Measurements from ENCODE around the gene MRPL45.
A peak's percentile ranks its signal among the peaks of the same experiment; 100 is the strongest.

Gene MRPL45

DNA sequence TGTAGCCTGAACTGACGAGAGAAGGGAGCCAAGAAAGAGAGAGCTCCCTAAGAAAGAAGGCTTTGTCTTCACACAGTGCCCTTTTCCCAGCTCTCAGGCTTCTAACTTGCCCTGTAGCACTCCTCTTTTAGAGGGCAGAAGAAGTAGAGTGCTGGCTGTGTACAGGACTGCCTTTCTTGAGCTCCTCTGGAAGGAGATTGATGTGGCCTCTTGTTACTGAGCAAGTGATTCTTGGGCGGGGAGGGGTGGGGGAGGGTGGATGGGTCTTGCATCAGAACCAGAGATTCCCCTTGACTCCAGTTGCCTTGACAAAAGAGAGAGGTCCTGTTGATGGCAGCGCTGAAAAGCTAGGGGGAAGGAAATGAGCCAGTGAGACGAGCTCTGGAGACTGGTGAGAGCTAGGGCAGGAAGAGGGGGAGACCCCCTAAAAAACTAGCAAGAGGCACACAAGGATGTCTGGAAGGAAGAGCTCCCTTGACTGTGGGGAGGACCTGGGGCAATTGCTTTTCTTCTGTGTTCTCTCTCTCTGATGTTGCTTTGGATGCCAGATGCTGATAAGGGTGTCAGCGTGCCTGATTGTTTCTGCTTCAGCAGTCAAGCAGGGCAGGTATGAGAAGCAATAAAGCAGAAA, 28.4 kb downstream of the MRPL45 start:
- DNase-seq (ENCODE audit: low spot score): peak; percentile 64

DNA sequence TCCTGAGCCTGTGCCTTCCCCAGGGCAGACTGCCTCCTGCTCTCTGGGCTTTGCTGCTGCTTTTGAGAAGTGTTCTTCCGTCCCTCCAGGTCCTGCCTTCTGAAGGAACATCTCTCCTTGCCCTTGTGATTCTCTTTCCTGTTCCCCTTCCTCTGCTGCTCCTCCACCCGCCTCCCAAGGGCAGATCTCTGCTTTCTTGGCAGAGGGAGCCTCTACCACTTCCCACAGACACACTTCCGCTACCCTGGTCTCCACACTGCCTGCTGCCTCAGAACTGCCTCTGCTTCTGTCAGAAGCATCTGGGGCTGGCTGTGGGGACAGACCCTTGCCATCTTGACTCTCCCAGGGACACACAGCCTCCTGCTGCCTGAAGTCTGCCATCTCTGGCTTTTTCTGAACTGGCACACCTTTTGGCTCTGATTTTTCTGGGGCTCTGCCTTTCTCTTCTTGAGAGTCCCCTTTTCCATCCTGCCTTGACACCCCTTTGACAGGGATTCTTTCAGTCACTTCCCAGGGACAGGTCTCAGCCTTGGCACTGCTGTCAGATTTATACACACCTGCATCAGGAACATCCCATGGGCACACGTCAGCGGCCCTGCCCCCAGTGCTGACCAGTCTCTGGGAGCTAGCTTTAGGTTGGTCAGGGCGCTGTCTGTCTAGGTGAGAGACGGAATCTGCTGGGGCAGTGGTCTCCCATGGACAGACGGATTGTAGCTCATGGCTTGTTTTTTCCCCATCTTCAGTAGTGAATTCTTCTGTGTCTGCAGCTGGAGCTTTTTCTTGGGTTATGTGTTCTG, 30.2 kb downstream of the MRPL45 start:
- DNase-seq (ENCODE audit: low spot score): no peak

DNA sequence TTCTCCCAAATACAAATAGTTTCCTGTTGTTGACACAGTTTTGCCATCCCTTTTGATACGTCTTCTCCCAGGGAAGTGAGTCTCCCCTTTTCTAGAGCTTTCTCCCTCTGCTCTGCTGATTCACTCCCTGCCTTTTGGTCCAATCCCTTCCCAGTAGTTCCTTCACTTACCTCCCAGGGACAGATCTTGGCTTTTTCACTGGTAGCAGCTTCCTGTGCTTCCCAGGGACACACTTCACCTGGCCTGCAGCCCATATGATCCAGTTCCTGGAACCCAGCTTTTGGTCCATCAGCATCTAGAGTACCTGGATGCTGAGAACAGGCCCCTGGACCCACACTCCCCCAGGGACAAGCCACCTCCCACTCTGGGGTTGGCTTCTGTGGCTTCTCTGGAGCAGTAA, 31.0 kb downstream of the MRPL45 start:
- no peak for DNase-seq (ENCODE audit: low spot score)

DNA sequence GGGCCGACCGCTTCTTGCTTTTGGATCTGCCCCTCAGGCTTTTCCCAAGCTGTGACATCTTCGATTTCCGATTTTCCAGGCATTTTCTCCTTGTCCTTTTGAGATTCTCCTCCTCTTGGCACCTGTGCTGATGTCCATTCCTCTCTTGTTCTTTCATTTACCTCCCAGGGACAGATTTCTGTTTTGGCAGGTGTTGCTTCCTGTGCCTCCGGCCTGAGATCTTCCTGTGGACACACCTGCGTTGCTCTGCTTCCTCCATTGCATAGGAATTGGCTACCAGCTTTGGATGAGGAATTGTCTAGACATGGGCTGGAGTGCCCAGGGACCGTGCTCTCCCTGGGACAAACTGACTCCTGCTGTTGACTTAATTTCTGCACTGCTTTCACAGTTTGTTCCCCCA, 31.7 kb downstream of the MRPL45 start:
- no peak for DNase-seq (ENCODE audit: low spot score)

DNA sequence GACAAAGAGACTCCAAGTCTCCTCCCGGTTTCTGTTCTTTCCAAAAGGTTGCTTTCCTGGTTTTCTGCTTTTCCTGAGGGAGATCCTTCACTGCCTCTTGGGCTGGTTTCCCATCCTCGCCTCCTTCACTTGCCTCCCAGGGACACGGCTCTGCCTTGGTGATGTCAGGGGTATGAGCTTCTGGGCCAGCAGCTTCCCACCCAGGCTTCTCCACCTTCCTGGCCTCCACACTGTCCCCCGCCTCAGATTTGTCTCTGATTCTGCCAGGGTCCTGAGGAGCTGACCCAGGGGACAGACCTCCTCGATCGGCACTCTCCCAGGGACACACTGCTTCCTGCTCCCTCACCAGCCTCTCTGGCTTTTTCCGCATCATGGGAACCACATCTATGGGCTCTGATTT, 32.3 kb downstream of the MRPL45 start:
- no peak for DNase-seq (ENCODE audit: low spot score)

DNA sequence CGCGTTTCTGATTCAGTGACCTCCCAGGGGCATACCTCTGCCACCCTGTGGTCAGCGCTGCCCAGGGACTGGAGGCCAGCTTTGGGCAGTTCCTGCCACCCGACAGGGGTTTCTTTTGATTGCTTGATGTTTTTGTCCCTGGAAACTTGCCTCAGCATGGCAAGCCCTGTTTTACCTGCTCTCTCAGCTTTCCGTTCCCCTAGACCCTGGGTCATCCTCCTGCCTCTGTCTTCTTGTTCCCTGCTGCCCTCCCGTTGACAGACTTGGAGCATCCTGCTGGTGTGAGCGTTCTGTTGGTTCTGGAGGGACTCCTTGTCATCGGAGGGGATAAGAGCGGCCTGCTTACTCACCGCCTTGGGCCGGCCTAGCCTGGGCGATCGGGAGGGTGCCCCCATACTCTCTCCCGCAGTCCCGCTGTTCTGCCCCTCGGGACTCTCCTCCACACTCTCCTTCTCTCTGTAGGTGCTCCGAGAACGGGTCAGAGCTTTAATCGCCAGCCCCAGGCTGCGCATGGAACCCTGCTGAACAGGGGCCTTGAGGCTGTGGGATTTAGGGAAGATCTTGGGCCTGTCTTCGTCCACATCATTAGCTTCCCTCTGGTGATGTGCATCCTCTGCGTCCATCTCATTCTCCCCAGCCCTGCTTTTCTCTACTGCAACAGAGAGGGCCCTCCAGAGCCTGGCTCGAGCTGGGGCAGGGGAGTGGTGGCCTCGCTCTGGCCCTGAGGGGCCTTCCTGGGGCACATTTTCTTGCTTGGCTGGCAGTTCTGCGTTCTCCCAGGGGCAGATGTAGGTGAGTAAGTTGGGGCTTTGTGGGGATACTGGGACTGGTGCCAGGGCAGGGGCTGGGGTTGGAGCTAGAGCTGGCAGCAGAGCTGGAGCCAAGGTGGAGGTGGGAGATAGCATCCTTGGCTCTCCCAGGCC, 33.1 kb downstream of the MRPL45 start:
- DNase-seq (ENCODE audit: low spot score): no peak

DNA sequence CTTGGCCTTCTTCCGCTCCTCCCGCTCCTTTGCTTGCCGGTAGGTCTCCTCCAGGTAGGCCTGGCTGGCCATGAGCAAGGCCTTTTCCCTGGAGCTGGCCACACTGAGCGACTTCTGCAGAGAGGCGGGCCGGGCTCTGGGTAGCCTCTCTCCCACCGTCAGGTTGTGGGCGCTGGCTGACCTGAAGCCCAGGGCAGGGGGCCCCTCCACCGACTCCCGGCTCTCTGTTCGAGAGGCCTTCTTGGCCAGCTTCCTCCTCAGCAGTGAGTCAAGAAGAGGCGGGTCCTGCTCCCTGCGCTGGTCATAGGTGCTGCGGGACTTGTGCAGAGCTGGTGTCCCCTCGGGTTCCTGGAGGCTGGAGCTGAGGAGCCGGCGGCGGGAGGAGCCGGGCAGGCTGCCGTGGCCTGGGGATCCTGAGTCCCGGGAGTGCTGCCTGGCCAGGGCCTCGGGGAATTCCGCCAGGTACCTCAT, 34.0 kb downstream of the MRPL45 start:
- no peak for DNase-seq (ENCODE audit: low spot score)

DNA sequence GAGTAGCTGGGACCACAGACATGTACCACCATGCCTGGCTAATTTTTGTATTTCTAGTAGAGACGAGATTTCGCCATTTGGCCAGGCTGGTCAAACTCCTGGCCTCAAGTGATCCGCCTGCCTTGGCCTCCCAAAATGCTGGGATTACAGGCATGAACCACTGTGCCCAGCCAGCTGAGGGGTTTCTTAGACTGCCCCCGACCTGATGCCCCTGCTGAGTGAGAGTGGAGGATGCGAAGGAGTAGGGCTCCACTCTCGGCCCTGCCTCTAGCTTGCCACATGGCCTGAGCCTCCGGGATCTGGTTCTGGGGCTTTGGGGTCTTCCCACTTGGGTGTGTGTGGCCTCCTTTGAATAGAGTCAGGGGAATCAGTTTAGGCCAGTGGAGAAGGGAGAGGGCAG, 35.8 kb downstream of the MRPL45 start:
- no peak for DNase-seq (ENCODE audit: low spot score)

DNA sequence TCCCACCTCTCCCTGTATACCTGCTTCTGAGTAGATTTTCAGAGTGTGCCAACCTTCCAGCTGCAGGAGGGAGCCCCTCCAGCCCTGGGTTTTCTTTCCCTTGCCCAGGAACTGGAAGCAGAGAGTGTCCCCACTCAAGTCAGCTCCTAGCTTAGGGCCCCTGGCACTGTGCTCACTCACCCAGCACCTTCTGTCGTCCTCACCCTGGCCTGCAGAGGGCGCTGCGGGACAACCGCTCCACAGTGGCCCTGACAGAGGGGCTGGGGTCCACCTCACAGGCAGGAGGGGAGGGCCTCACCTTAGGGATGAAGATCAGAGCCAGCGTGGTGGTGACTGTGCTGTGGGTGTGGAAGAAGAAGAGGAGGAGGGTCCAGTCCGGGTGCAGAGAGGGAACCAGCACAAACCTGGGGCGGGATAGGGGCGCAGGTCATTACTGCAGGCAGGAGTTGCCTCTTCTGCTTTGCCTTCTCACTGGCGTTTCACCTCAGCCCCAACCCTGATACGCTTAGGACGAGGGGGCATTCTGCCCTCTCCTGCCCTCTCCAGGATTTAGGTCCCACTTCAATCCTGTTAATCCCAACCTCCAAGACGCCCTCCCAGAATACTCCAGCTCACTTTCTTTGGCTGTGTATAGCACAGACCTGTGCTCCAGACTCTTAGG, 36.8 kb downstream of the MRPL45 start:
- DNase-seq (ENCODE audit: low spot score): no peak

DNA sequence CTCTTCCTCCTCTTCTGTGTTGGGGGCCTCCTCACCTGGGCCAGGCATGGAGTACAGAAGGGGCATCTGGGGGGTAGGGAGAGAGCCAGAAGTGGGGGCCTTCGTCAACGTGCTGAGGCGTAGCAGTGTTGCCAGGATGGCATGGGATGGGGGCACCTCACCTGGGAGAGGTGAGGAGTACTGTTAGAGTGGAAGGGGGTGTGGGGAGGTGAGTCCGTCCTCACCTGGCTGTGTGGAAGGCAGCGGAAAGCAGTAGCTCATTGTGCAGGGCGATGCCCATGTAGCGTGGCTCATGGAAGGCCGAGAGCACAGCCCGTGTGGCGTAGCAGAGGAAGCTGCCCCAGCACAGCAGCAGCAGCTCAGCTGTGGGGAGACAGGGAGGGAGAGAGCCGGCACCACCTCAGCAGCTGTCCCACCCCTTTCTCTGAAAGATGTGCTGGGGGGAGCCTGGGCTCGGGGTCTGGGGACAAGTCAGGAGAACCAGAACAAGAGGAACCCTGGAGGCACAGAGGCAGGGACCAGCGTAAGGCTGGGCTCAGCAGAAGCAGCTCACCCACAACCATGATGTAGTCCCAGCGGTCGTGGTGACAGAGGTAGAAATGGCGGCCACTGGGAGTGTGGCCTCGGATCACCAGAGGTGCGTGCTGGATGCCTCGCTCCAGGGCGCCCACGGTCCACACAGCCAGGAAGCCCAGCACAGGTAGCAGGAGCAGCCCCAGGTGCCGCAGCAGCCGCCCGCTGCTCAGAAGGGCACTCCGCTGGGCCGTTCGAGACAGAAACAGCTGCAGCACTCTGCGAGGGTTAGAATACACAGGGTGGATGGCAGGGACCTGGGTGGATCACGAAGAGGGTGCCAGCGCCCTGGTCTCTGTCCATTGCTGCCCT, 37.8 kb downstream of the MRPL45 start:
- no peak for DNase-seq (ENCODE audit: low spot score)

DNA sequence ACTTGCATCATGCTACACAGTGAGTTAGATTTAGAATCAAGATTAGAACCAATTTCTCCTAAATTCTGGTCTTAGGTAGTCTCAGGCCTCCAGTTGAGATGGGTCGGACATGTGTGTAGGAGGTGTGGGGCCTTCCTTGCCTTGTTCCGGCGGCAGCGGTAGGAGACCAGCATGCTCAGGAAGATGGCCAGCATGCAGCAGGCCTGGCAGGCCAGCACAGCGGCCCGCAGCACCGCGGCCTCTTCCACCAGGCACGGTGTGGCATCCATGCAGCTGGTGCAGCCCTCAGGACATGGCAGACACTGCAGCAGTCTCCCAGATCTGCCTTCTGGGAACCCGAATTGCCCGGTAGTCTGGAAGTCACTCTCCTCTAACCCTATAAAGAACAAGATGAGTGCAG, 39.9 kb downstream of the MRPL45 start:
- DNase-seq (ENCODE audit: low spot score): no peak

DNA sequence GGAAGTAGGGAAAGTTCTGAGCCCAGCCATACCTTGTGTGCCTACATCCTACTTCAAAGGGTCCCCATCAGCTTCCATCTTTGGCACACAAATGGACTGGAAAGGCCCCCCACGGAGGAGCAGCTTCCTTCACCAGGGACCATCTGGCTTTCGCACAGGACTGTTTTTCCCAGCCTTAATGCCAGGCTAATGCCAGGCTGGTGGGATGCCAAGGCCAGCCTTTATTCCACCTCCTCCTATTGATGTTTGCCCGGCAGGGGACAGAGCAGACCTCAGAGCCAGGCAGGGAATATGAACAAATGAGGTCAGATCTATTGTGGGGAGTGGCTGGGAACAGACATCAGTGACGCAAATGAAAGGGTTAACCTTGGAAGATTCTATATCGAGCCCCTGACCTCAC, 41.1 kb downstream of the MRPL45 start:
- no peak for DNase-seq (ENCODE audit: low spot score)

DNA sequence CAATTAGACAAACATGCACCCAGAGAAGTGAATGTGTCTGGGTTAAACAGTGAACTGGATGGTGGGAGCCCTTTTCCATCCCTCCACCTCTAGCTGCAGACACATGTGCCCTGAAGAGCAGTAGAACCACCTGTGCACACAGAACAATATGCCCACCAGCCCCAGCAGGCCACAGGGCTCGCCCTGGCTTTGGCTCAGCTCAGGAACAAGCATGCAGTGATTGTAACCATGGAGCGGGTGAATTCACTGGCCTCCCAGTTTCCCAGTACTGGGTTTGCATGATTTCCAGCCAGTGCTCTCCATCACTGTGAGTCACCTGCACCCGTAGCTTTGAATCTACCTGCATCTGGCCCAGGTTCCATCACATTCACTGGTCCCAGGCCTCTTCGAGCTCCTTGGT, 41.6 kb downstream of the MRPL45 start:
- DNase-seq (ENCODE audit: low spot score): no peak

DNA sequence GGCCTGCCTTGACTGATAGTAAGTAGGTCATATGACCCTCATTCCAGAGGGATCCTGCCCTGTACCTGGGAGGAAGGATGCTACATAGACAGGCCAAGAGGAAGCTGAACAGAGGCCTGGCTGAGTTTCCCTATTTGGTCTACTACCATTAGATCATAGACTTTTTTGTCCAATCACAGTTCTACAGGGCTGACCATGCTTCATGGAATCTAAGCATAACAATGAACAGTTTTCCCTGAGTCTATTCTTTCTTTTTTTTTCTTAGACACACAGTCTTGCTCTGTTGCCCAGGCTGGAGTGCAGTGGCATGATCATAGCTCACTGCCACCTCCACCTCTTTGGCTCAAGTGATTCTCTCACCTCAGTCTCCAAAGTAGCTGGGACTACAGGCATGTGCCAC, 42.9 kb downstream of the MRPL45 start:
- DNase-seq (ENCODE audit: low spot score): no peak

DNA sequence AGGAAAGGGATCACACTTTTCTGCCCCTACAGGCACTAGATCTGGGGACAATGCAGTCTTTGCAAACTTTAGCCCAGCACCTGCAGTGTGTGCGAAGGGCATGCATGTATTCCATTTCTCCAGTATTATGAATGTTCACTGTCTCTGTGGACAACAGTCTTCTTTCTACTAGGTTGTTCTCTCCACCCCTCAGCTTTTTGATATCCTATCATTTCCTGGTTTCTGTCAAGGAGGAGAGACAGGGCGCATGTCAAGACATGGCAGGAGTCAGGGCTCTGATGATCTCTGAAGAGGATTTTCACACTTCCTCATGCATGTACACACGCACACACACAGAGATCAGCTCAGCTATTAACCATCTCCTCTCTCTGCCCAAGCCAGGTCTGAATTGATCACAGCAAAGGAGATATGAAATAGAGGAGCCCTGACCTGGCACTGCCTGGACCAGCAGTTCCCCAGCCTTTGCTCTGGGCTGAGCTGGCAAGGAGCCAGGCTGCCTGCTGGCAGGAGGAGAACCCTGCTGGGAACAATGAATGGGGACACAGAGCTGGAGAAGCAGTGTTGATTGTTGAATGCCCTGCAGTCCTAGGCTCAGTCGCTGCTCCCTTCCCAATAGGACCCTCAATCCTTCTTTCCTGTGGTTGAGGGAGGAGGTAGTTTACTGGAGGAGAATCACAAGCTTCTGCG, 44.2 kb downstream of the MRPL45 start:
- peak; percentile 88 for DNase-seq (ENCODE audit: low spot score)

DNA sequence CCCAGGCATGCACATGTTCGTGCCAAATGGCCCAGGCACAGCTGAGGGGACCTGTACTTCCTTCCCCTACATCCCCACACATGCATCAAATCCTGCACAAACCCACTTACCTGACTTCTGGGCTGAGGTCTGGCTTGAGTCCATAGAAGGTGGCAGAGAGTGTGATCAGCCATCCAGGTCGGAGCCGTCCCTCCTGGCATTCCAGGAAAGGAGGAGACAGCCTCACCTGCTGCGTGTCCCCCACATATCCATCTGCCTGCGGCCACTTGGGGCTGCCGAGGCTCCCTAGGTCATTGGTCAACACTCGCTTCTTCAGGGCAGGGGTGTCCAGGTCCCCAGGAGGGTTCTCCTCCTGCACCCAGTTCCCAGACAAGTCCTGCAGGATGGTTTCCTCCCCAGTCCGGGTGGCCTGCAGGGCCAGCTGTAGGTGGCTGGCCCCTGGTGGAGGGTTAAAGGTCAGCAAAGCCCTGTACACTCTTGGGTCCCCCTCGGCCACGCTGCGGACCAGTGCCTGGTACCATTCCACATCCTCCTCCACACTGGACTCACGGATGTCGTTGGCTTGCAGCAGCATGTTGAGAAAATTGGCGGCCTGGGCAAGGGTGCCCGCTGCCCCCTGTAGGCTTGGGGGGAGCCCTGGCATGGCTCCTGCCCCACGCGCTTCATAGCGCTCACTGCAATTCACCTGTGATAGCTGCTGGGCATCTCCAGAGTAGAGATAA, 46.1 kb downstream of the MRPL45 start:
- DNase-seq (ENCODE audit: low spot score): no peak

DNA sequence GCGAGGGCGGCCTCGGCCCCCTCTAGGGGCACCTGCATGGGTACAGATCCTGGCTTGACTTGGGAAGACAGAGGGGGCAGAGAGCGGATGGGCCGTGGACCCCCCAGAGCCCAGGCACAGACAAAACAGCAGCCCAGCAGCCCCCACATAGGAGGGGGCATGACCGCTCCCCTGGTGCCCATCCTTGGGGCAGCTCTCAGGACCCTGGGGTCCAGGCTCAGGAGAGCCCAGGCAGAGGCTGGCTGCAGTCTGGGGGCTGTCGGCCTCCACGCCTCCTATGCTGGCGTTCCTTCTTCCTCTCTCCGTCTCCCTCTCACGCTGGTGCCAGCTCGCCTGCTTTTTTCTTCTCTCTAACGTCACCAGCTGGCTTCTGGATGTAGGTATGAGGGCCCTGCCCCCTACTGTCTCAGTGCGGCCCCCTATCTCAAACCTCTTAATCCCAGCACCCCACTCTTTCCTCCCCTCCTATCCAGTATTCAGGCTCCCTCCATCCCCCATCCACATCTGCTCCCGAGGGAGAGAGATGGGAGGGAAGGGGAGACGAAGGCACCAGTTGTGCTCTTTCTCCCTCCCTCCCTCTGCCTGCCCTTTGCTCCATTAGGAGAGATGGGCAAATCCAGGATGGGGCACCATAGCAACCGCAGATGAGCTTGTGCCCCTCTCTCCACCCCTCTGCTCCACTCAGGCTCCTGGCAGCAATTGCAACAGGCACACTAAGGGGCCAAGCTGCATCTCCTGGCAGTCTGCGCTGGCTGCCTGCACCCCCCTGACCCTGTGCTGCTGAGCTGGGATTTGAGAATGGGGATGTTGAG, 46.8 kb downstream of the MRPL45 start, which contains the start of gene GPR179:
GPR179 (minus strand) TSS at position 349 of the 812 bp plus-strand sequence; CDS start at position 182, 167 bp downstream.
- no peak for DNase-seq (ENCODE audit: low spot score)

DNA sequence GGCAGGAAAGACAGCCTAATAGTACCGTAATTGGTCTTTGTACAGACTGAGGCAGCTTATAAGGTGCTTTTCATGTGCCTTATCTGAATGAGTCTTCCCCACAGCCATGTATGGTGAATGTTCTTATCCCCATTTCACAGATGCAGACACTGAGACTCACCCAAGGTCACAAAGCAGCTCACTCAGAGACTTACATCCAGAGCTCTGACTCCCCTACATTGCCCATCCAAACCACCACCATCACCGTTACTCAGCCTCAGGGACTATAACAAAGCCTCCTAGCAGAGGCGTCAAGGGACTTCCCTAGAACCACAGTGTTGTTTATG, 47.4 kb downstream of the MRPL45 start:
- no peak for DNase-seq (ENCODE audit: low spot score)

DNA sequence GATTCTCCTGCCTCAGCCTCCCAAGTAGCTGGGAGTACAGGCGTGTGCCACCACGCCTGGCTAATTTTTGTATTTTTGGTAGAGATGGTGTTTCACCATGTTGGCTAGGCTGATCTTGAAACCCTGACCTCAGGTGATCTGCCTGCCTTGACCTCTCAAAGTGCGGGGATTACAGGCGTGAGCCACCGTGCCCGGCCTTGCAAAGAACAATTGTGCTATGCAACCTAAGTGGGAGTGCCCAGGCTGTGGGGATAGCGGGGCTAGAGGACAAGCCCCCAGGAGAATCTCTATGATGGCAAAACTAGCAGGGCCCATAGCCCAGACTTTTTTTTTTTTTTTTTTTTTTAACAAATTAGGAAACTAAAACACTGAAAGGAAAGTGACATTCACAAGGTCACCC, 48.8 kb downstream of the MRPL45 start:
- DNase-seq (ENCODE audit: low spot score): no peak
